ENCODE data around the gene KRTCAP2.
"Not testable (repeated sequence)": the region's sequence is repeated elsewhere in the genome, so short reads cannot be mapped to it uniquely, and the experiment has no call there.

KRTCAP2 gene

GRCh38 chr1:155172732-155173477 is at the start of gene KRTCAP2:
TSS of gene KRTCAP2 (minus strand) at chr1:155173304. CDS start at chr1:155173224, 80 bp downstream.
- peak; percentile 97 to 99 for DNase-seq

GRCh38 chr1:155220211-155220965 is 47.3 kb upstream of the KRTCAP2 start:
- DNase-seq = not testable (repeated sequence)

- DNase-seq = no peak
Observed at GRCh38 chr1:155219592-155220031, 46.5 kb upstream of the KRTCAP2 start.

GRCh38 chr1:155218854-155219591 is 45.9 kb upstream of the KRTCAP2 start:
- peak; percentile 25 to 65 for DNase-seq

- not testable (repeated sequence) for DNase-seq
Observed at GRCh38 chr1:155214702-155215101, 41.6 kb upstream of the KRTCAP2 start.

- DNase-seq = not testable (repeated sequence)
Observed at GRCh38 chr1:155212051-155212440, 38.9 kb upstream of the KRTCAP2 start.

GRCh38 chr1:155211381-155212050 is 38.4 kb upstream of the KRTCAP2 start:
- DNase-seq = not testable (repeated sequence)

- DNase-seq = no peak
Observed at GRCh38 chr1:155210314-155211104, 37.4 kb upstream of the KRTCAP2 start.

GRCh38 chr1:155209312-155209721 is 36.2 kb upstream of the KRTCAP2 start:
- no peak for DNase-seq

GRCh38 chr1:155208541-155209311 is 35.6 kb upstream of the KRTCAP2 start, which contains the start of gene MTX1:
TSS of gene MTX1 (plus strand) at chr1:155208695. CDS start at chr1:155208805, 110 bp downstream.
- DNase-seq = peak; percentile 74 to 86

- DNase-seq = peak; percentile 68 to 75
Observed at GRCh38 chr1:155207806-155208540, 34.9 kb upstream of the KRTCAP2 start, which contains the start of gene THBS3. TSS of gene THBS3 (minus strand) at chr1:155207897. CDS start at chr1:155207876, 21 bp downstream.

GRCh38 chr1:155206891-155207805 is 34.0 kb upstream of the KRTCAP2 start:
- peak; percentile 76 to 78 for DNase-seq

GRCh38 chr1:155205969-155206593 is 33.0 kb upstream of the KRTCAP2 start:
- DNase-seq = no peak

- no peak for DNase-seq
Observed at GRCh38 chr1:155205035-155205434, 31.9 kb upstream of the KRTCAP2 start.

- DNase-seq = no peak
Observed at GRCh38 chr1:155202731-155203515, 29.8 kb upstream of the KRTCAP2 start.

- no peak for DNase-seq
Observed at GRCh38 chr1:155202198-155202597, 29.1 kb upstream of the KRTCAP2 start.

- DNase-seq = no peak
Observed at GRCh38 chr1:155200920-155201319, 27.8 kb upstream of the KRTCAP2 start.

- no peak for DNase-seq
Observed at GRCh38 chr1:155199792-155200191, 26.7 kb upstream of the KRTCAP2 start.

Data from NCI-H446 (cell line).